Raji (cell line): Measurements from ENCODE around the gene AAK1.

Source experiments
- POLR2A ChIP-seq: IDR thresholded peaks from 2 replicates; pipeline ENCODE4 v1.6.1; 2011; ENCODE audit warnings: low read depth, low read length, control low read depth; ENCODE audit not compliant: insufficient read depth

The AAK1 gene

GRCh38 chr2:69665152-69665551, 21.6 kb upstream of the AAK1 start:
- TF ChIP-seq POLR2A = no peak

DNA sequence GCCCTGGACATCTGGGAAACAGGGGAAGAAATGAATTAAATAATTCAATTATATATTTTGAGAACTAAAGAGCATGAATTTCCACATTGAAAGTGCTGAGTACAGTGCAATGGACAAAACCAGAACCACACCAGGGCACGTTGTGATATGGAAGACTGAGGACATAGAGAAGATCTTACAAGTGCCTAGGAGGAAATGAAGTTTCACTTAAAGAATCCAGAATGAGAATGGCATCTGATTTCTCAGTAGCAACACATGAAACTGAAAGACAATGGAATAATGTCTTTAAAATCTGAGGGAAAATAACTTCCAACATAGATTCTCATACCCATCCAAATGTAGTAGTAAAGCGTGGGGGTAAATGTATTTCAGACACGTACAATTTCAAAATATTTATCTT, 20.3 kb upstream of the AAK1 start:
- no peak for TF ChIP-seq POLR2A

DNA sequence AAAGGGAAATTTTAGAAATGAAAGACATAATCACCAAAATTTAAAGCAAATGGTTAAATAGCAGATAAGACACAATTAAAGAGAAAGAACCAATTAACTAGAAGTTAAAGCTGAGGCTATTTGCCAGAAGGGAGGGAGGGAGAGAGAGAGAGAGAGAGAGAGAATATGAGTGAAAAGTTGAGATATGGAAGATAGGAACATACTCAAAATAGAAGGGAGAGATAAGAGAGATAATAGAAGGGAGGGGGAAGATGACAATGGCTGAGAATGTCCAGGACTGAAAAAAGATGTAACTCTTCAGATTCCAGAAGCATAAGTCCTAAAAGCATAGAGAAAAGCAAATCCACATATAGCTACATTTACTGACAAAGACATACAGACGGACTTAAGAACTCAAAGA, 17.1 kb upstream of the AAK1 start:
- TF ChIP-seq POLR2A = no peak

DNA sequence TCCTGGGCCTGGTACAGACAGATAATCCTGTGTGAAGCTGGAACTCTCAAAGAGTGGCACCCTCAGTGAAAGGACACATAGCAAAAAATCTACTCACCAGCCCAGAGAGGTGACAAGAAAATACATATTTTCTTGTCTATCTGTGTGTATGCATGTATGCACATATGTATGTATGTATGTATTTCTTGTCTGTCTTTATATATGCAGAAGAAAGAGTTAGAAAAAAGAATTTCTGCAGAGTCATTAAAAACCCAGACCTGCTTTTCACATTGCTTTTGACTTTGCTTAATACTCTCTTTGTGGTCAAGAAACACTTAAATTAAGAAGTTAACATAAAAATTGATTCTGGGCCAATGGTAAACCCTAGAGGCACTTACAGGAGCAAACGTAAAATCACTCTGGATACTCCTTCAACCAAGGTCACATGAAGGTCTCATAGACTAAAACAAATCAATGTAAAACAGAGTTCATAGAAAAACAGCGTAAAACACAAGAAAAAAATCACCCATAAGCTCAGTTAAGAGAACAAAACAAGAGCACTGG, 16.5 kb upstream of the AAK1 start:
- no peak for TF ChIP-seq POLR2A

GRCh38 chr2:69659349-69659748, 15.8 kb upstream of the AAK1 start:
- no peak for TF ChIP-seq POLR2A

GRCh38 chr2:69652206-69652605, 8.7 kb upstream of the AAK1 start:
- no peak for TF ChIP-seq POLR2A

DNA sequence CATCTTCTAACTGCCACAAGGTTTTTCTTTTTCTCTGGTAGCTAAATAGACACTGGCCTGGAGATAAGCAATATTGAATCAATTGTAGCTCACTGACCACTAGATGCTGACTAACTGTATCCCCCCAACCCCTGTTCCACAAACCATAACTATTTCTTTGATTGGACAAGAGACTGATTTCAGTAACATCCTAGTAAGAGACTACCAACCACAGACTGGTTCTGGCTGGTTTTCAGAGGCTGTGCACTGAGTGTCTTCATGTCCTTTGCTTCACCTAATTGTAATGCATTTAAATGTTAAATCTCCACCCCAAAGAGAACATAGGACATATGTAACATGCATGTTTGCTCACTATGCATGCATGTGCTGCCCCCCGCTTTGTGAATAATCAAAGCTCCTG, 3.2 kb upstream of the AAK1 start:
- TF ChIP-seq POLR2A = no peak

DNA sequence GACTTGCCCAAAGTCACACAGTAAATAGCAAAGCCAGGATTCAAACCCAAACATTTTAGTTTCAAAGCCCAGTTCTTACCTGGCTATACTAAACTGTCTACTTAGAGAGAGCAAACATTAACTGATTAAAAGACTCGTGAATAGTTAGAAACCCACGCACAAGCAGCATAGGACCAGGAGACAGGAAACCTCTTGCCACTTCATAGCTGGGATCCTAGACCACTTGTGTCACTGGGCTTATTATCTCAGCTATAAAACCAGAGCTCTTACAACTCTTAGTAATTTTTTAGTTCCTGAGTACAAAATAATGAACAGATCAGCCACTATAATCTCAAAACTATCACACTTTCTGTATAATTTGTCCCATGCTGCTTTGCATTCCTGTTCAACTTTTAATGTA, 2.4 kb upstream of the AAK1 start:
- no peak for TF ChIP-seq POLR2A

GRCh38 chr2:69645031-69645431, 1.5 kb upstream of the AAK1 start:
- TF ChIP-seq POLR2A = no peak

- TF ChIP-seq POLR2A = no peak
These were observed 1.0 kb upstream of the AAK1 start for GRCh38 chr2:69644506-69644979.

DNA sequence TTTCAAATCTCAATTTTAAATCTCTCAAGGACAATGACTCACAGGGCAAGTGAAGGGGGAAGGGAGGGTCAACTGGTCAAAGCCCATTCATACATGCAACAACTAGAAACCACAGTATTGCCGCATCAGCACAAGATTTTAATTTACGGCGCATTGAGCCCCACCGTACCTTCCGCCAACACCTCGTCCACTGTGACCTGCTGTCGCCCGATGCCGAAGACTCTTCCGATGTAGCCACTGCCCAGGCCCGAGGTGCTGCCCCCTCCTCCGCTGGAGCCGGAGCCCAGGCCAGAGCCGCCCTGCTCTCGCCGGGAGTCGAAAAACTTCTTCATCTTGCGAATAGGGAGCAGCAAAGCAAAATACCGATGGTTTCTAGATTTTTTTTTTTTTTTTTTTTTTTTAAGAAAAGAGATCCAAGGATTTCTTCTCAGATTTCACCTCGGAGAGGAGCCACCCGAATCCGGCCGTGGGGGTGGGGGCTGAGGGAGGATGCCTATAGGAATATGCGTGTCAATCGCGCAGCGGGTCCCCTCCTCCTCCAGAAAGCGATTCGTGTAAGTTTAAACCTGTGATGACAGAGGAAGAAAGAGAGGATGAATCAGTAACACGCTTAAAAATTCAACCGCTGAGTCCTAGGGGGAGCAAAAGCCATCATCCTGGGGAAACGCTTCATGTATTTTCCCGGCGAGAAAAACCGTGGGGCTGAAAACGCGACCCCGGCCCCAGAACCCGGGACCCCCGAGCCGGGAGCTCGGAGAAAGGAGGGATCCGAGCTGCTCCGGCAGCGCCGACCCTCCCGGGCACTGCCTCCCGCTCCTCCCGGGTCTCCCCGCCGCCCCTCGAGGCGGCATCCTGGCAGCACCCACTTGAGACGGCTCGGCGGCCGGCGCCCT, 584 bp downstream of the AAK1 start:
- TF ChIP-seq POLR2A = no peak

- TF ChIP-seq POLR2A = no peak
These were observed 1.4 kb downstream of the AAK1 start for GRCh38 chr2:69641887-69642708.

DNA sequence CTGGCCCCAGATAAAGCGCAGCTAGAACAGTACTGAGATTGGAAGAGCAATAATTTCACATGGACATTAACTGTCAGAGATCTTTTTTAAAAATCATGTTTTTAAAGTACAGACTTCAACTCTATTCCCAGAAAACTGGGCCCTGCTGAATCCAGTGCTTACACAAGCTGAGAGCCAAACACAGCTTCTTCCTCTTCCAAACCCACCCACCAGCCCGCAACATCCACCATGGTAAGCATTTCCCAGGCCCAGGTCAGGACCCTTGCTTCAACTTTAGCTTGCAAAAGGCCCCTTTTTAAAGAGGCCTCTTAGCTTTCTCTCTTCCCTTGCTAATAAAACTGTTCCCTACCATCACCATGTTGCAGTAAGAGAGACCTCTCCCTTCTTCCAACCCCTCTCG, 2.1 kb downstream of the AAK1 start:
- TF ChIP-seq POLR2A = no peak

DNA sequence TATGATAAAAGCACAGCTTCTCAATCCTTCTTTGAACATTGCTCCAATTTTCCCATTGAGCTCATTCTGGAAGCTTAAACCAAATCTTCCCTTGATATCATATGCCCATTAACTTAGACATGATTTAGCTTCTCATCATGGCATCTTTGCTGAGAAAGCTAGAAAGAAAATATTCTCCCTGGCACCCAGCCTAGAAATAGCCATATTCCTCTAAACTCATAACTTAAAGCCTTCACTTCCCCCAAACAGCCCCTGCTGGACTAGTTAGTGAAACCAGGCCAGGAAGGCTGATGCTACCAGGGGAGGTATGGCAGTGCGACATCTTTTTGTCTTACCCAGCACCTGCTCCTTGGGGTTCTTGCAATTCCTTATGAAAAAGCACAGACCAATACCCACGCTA, 4.3 kb downstream of the AAK1 start:
- TF ChIP-seq POLR2A = no peak

DNA sequence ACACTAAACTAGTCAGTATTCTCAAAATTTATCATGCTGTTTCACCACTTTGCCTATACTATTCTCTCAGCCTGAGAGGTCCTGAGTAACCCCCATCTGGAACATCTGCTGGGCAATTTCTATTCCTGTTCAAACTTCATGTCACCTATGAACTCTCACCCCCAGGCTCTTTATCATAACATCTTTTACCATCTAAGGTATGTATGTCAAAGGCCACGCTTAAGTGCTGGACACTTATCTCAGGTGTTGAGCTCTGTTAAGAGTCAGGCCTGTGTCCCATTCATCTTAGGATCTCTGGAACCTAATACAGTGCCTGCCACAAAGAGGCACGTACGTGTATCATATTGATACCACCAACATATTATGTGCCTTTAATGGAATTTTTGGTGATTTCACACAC, 4.9 kb downstream of the AAK1 start:
- no peak for TF ChIP-seq POLR2A

GRCh38 chr2:69637923-69638322, 5.6 kb downstream of the AAK1 start:
- no peak for TF ChIP-seq POLR2A
